Nephron (organoid): ENCODE measurements around the gene TRPC4AP.

Experiments
- H3K27ac Mint-ChIP-seq, 3 experiments: 2 replicates each; pipeline ENCODE4 v1.8.0; 2020; ENCODE audit warnings: mixed read lengths in 3 of 3, mild to moderate bottlenecking in 2 of 3, moderate library complexity in 1 of 3
- H3K27me3 Mint-ChIP-seq: 2 replicates; pipeline ENCODE4 v1.8.0; 2021; ENCODE audit warnings: low read depth, mild to moderate bottlenecking, moderate library complexity, mixed read lengths
- H3K36me3 Mint-ChIP-seq: 2 replicates; pipeline ENCODE4 v1.8.0; 2020; ENCODE audit warnings: low read depth, mixed read lengths
- H3K4me1 Mint-ChIP-seq: 2 replicates; pipeline ENCODE4 v1.8.0; 2020; ENCODE audit warnings: mixed read lengths
- H3K4me3 Mint-ChIP-seq, 3 experiments: 2 replicates each; pipeline ENCODE4 v1.8.0; 2020; ENCODE audit warnings: mild to moderate bottlenecking in 3 of 3, mixed read lengths in 3 of 3, moderate library complexity in 2 of 3
- H3K9me3 Mint-ChIP-seq: 2 replicates; pipeline ENCODE4 v1.8.0; 2020; ENCODE audit warnings: mixed read lengths
- TF ChIP-seq, protein P1 (sequence below), 3 experiments: fragments of 200-600 bp; sonication (generic); IDR thresholded peaks; one replicate each; pipeline ENCODE4 v1.5.0; 2021; ENCODE audit warnings: antibody characterized with exemption in 3 of 3; ENCODE audit not compliant: unreplicated experiment in 3 of 3

TRPC4AP gene

DNA sequence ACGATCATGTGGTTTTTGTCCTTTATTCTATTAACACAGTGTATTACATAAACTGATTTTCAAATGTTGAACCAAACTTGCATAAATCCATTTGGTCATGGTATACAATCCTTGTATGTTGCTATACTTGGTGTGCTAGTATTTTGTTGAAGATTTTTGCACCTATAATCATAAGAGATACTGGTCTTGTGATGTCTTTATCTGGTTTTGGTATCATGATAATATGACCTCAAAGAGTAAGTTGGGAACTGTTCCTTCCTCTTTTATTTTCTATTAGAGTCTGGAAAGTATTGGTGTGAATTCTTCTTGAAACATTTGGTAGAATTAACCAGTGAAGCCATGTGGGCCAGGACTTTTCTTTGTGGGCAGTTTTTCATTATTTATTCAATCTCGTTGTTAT lies 65.3 kb downstream of the TRPC4AP start:
- H3K4me1 Mint-ChIP-seq: no peaks in the 10 kb centered on the region
- TF ChIP-seq, protein P1, sequence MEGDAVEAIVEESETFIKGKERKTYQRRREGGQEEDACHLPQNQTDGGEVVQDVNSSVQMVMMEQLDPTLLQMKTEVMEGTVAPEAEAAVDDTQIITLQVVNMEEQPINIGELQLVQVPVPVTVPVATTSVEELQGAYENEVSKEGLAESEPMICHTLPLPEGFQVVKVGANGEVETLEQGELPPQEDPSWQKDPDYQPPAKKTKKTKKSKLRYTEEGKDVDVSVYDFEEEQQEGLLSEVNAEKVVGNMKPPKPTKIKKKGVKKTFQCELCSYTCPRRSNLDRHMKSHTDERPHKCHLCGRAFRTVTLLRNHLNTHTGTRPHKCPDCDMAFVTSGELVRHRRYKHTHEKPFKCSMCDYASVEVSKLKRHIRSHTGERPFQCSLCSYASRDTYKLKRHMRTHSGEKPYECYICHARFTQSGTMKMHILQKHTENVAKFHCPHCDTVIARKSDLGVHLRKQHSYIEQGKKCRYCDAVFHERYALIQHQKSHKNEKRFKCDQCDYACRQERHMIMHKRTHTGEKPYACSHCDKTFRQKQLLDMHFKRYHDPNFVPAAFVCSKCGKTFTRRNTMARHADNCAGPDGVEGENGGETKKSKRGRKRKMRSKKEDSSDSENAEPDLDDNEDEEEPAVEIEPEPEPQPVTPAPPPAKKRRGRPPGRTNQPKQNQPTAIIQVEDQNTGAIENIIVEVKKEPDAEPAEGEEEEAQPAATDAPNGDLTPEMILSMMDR (IDR thresholded peaks at IDR 0.05; ENCODE audit: unreplicated experiment in 3 of 3): no peak
- H3K4me3 Mint-ChIP-seq: no peak overlapping the region
- H3K27ac Mint-ChIP-seq: no peak overlapping the region
- no peaks in the 10 kb centered on the region for H3K9me3 Mint-ChIP-seq
- peaks cover 64% of the 10 kb centered on the region for H3K36me3 Mint-ChIP-seq
- no peaks in the 10 kb centered on the region for H3K27me3 Mint-ChIP-seq

DNA sequence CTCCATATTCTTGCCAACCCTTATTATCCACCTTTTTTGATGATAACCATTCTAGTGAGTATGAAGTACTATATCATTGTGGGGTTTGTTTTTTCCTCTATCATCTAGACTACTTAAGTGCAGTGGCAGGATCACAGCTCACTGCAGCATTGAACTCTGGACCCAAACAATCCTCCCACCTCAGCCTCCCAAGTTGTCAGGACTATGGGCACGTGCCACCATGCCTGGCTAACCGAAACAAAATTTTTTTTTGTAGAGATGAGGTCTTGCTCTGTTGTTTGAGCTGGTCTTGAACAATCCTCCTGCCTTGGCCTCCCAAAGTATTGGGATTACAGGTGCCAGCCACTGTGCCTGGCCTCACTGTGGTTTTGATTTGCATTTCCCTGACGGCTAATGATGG lies 67.5 kb downstream of the TRPC4AP start:
- no peaks in the 10 kb centered on the region for H3K27me3 Mint-ChIP-seq
- no peaks in the 10 kb centered on the region for H3K9me3 Mint-ChIP-seq
- no peak overlapping the region for H3K27ac Mint-ChIP-seq
- no peaks in the 10 kb centered on the region for H3K4me1 Mint-ChIP-seq
- no peak overlapping the region for H3K4me3 Mint-ChIP-seq
- TF ChIP-seq, protein P1 (IDR thresholded peaks at IDR 0.05; ENCODE audit: unreplicated experiment in 3 of 3): no peak
- H3K36me3 Mint-ChIP-seq: peaks cover 52% of the 10 kb centered on the region

GRCh38 chr20:35023624-35024023 lies 69.0 kb downstream of the TRPC4AP start:
- no peak overlapping the region for H3K4me3 Mint-ChIP-seq
- H3K27me3 Mint-ChIP-seq: no peaks in the 10 kb centered on the region
- TF ChIP-seq, protein P1 (IDR thresholded peaks at IDR 0.05; ENCODE audit: unreplicated experiment in 3 of 3): no peak
- H3K27ac Mint-ChIP-seq: no peak overlapping the region
- H3K4me1 Mint-ChIP-seq: no peaks in the 10 kb centered on the region
- peaks cover 50% of the 10 kb centered on the region for H3K36me3 Mint-ChIP-seq
- no peaks in the 10 kb centered on the region for H3K9me3 Mint-ChIP-seq

DNA sequence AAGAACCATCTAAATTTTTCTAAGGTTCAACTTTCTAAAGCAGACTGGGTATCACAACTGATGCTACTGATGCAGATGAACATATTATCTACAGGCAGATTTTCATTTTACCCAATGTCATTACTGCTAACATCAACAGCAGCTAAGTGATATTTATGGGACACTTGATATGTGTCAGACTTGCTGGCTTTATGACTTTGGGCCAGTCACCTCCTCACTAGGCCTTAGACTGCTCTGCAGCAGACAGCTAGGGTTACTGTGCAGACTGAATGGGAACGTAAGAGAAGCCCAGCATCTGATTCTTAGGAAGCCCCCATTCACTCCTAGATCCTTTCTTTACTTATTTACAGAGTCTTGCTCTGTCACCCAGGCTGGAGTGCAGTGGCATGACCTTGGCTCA lies 70.8 kb downstream of the TRPC4AP start:
- no peak overlapping the region for H3K27ac Mint-ChIP-seq
- H3K27me3 Mint-ChIP-seq: no peaks in the 10 kb centered on the region
- H3K4me1 Mint-ChIP-seq: no peaks in the 10 kb centered on the region
- TF ChIP-seq, protein P1 (IDR thresholded peaks at IDR 0.05; ENCODE audit: unreplicated experiment in 3 of 3): no peak
- peaks cover 41% of the 10 kb centered on the region for H3K36me3 Mint-ChIP-seq
- no peak overlapping the region for H3K4me3 Mint-ChIP-seq
- H3K9me3 Mint-ChIP-seq: no peaks in the 10 kb centered on the region

- Mint-ChIP-seq H3K4me1 (no peaks in the 10 kb centered on the region), H3K27ac (peak overlapping the region in 2 of 3 experiments; percentile 15 to 17), H3K27me3 (no peaks in the 10 kb centered on the region), H3K36me3 (peaks cover 44% of the 10 kb centered on the region), H3K9me3 (no peaks in the 10 kb centered on the region), H3K4me3 (no peak overlapping the region)
- TF ChIP-seq, protein P1 (IDR thresholded peaks at IDR 0.05; ENCODE audit: unreplicated experiment in 3 of 3): no peak
Observed at GRCh38 chr20:35021063-35021462, 71.5 kb downstream of the TRPC4AP start.

DNA sequence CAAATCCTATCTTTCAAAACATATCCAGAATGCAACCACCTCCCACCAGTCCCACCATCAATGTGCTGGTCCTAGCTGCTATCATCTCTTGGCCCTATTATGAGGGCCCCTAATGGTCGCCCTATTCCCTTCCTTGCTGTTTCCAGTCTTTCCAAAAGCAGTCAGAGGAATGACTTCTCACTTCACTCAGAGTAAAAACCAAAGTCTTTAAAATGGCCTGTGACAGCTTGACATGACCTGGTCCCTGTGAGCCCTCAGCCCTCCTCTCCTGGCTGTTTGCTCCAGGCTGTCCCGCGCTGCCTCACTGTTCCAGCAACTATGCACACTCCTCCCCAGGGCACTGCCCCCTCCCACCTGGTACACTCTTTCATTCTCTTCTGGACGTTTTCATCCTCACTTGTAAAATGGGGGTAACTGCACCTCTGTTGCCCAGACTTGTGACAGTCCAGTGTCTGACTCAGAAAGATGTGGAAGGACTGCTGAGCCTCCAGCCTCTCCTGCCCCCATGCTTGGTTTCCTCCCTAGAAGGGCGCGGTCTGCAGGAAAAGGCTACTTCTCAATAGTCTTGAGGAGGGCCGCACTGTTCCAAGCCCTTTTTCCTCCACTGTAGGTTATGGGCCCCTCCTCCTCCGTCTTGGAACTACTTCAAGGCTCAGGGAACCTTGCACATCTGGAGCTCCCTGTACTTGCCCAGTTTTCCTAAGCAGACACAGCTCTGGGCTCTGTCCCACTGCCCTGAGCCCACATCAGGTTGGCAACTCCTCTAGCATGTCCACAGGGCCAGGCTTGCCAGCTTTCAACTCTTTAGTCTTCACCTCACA lies 72.3 kb downstream of the TRPC4AP start:
- no peaks in the 10 kb centered on the region for H3K27me3 Mint-ChIP-seq
- peaks cover 4% of the 10 kb centered on the region for H3K4me1 Mint-ChIP-seq
- peaks cover 44% of the 10 kb centered on the region for H3K36me3 Mint-ChIP-seq
- H3K9me3 Mint-ChIP-seq: no peaks in the 10 kb centered on the region
- H3K27ac Mint-ChIP-seq: peak overlapping the region in 2 of 3 experiments; percentile 15 to 17
- TF ChIP-seq, protein P1 (IDR thresholded peaks at IDR 0.05; ENCODE audit: unreplicated experiment in 3 of 3): no peak
- no peak overlapping the region for H3K4me3 Mint-ChIP-seq
